Testis (tissue), 2 donors: ENCODE measurements around the gene SIPA1L3.

Source experiments
- POLR2A ChIP-seq: fragments of 450-650 bp; IDR thresholded peaks from one replicate; pipeline ENCODE4 v1.6.1; 2017; ENCODE audit warnings: antibody characterized with exemption, mild to moderate bottlenecking, moderate library complexity
- TF ChIP-seq, protein P1 (sequence below), 3 experiments: fragments of 450-650 bp in 2 of 3; fragments of 200-600 bp in 1 of 3; sonication (generic) in 1 of 3; IDR thresholded peaks; one replicate each; pipeline ENCODE4 v1.5.1; 2016 to 2019; ENCODE audit warnings: antibody characterized with exemption in 3 of 3, mild to moderate bottlenecking in 2 of 3, moderate library complexity in 1 of 3

DNA sequence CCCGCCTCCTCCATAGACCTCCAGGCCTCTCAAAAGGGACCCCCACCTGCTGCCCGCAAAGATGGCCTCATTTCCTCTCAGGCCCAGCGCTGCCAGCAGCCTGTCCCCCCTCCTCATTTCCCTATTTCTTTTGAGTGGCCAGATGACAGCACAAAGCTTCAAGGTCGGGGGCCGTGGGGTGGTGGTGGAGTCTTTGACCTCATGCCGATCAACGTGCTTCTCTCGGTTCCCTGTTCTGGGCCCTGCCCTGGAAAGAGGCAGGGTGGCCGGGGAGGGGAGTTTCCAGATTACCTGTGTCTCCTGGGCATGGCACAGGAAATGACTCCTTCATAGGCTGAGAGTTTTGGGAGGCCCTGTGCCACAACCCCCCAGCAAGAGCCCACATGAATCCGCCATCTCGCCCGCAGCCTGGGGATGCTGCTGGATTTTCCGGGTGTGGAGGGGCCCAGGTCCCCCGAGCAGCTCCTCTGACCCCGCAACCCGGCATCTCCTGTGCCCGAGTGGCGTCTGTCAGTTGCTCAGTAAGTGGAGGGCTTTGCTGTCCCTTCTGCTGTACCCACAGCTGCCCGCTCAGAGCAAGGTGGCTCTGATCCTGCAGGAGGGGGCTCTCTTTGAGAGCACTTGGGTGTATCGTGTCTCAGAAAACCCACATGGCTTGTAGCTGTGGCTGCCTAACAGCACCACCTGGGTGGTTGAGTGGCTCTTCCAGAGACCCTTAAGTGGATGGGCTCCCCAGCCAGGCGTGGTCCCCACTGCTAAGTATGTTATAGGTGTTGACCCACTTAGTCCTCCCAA, 139.4 kb downstream of the SIPA1L3 start:
- TF ChIP-seq, protein P1, sequence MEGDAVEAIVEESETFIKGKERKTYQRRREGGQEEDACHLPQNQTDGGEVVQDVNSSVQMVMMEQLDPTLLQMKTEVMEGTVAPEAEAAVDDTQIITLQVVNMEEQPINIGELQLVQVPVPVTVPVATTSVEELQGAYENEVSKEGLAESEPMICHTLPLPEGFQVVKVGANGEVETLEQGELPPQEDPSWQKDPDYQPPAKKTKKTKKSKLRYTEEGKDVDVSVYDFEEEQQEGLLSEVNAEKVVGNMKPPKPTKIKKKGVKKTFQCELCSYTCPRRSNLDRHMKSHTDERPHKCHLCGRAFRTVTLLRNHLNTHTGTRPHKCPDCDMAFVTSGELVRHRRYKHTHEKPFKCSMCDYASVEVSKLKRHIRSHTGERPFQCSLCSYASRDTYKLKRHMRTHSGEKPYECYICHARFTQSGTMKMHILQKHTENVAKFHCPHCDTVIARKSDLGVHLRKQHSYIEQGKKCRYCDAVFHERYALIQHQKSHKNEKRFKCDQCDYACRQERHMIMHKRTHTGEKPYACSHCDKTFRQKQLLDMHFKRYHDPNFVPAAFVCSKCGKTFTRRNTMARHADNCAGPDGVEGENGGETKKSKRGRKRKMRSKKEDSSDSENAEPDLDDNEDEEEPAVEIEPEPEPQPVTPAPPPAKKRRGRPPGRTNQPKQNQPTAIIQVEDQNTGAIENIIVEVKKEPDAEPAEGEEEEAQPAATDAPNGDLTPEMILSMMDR (IDR thresholded peaks at IDR 0.05): no peak
- TF ChIP-seq POLR2A: no peak
